GM19397 (cell line): ENCODE measurements around the gene KCTD21.
A peak's percentile ranks its signal among the peaks of the same experiment; 100 is the strongest.

Source experiments
- ATAC-seq: cut with Tn5 transposase; IDR thresholded peaks from one replicate; pipeline ENCODE4 v1.9.1; 2021; ENCODE audit warnings: mild to moderate bottlenecking, moderate library complexity; ENCODE audit not compliant: unreplicated experiment

The KCTD21 gene

DNA sequence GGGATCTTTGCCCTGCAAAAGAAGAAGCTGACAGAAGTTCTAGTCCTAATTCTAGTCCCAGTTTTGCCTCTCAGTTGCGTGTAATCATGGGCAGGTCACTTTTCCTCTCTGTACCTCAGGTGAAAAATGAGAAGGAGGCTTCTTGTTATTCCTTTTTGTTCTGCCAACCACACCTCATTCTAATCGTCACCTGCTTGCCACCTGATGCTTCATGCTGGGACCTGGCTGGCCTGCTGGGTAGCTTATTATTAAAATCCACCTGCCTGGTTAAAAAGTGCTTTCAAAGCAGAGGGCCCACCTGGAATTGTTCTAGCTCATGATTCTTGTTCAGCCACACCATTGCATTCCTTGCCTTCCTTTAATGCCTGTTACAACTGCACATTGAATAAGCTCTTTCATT is 40.6 kb downstream of the KCTD21 start:
- ATAC-seq, result no peak

DNA sequence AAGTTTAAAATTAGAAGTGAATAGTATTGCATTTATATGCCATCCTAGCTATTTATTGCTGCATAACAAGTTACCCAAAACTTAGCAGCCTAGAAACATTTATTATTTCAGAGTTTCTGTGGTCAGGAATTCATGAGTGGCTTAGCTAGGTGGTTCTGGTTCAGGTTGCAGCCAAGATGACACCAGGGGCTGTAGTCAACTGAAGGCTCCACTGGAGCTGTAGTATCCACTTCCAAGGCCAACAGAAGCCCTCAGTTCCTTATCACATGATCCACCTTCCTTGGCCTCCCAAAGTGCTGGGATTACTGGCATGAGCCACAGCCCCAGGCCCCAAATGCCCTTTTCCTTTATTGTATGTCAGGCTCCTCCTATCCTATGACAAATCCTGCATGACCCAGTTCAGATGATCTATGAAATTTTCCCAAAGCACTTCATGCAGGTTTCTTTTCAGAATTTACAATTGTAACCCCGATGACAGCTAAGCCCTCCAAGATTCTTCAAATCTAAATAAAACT is 42.9 kb downstream of the KCTD21 start:
- no peak for ATAC-seq

DNA sequence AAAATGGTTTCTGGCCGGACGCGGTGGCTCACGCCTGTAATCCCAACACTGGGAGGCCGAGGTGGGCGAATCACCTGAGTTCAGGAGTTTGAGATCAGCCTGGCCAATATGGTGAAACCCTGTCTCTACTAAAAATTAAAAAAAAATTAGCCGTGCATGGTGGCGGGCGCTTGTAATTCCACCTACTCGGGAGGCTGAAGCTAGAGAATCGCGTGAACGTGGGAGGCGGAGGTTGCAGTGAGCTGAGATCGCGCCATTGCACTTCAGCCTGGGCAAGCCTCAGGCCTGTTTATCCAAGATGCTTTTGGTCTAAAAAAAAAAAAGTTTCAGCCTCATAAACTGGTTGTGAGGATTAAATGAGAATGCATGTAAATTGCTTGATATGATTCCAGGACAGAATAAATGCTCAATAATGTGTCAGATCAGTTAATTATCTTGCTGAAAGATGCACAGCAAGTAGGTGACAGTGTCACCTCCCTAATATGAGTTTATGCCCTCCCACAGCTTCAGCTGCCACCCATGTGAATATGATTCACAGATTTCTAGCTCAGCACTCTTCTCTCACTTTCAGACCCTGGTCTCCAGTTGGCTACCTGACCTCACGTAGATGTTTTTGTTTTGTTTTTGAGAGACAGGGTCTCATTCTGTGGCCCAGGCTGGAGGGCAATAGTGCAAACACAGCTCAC is 47.9 kb downstream of the KCTD21 start:
- no peak for ATAC-seq

- ATAC-seq, result peak; percentile 90
Observed at GRCh38 chr11:78139422-78140391, 48.7 kb downstream of the KCTD21 start, which contains the start of gene ALG8. ALG8 (minus strand) TSS chr11:78139626; CDS start chr11:78139588, 38 bp downstream.

DNA sequence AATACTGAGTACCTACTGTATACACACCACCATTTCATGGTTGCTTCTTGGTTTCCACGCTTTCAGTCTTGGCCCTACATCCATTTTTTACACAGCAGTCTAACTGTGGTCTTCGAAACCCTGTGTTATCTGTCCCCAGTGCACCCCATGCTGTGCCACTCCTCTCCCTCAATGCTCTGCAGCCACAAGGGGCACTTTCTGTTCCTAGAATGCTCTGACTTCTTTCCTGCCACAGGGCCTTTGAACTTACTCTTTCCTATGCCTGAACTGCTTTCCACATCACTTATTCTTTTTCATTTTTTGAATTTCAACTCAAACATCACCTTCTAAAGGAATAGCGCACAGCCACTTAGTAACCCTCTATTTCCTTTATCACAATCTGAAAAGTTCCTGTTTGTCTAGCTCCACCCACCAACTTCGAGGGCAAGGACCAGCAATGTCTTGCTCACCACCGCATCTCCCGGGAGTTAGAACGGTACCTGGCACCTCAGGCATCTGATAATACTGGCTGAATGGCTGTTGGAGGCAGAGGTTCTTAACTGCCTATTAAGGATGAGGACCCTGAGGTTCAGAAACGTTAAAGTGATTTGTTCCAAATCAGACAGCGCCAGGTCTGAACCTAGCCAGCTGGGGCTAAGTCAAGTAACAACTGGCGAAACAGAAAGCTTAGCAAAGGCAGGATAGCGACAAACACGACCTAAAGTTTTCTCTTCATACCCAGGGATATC is 49.6 kb downstream of the KCTD21 start:
- ATAC-seq, result peak; percentile 23

DNA sequence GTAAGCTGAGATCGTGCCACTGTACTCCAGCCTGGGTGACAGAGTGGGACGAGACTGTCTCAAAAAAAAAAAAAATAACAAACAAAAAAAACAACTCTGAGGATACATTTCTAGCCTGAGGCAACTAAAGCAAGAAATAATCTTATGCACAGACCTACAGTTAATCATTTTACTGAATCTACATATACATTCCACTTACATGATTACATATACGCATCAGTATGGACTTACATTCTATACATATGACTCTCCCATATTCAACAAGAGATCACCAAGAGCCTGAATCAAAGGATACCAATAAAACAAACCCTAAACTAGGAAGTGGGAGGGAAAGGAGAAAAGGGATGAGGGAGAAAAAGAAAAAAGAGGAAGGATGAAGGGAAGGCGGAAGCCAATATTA is 50.1 kb downstream of the KCTD21 start:
- ATAC-seq, result no peak

DNA sequence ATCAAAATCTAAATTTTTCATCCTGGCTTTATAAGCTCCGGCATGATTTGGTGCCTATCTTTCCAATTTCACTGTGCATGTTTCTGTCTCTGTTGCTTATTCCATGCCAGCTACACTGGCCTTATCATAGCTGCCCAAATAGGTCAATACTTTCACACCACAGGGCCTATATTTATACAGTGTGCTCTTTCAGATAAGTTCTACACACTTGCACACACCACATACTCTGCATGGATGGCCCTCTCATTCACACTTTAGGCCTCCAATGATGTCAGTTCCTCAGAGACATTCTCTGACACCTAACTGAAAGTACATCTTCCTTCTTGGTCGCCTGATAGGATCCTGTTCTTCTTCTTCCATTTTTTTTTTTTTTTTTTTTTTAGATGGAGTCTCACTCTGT is 56.0 kb downstream of the KCTD21 start:
- ATAC-seq, result no peak

DNA sequence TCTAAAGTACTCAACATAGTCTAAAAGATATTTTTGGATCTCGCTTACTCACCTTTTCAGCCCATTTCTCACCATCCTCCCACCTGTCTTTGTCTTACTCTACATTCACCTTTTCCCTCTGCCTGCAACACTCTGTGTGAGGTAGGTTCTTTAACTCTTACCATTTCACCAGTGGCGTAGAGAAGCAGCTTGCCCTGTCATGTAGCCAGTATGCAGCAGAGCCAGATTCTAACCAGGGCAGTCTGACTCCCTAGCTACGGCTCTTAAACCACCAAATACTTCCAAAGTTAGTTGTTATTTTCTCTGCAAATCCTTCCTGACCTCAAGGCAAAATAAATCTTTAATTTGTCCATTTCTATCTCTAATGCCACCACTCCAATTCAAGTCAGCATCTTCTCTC is 56.5 kb downstream of the KCTD21 start:
- ATAC-seq, result no peak

- ATAC-seq, result no peak
Observed at GRCh38 chr11:78127403-78127802, 61.0 kb downstream of the KCTD21 start.
